H1 (cell line): ENCODE data around the gene SLIT3. TPM values are rescaled to one million over a fixed set of nuclear protein-coding genes. Genes with fewer than 3 reads are reported as not detected.
A peak's percentile ranks its signal among the peaks of the same experiment; 100 is the strongest.

Experiments used
- CTCF ChIA-PET: fragments of 300-600 bp; sonication (Branson Sonifier 250); formaldehyde crosslinking; loops from one replicate; lab custom pipeline; 2021; ENCODE audit not compliant: partially characterized antibody; lab: Charles Lee
- POLR2A ChIA-PET: fragments of 300-600 bp; sonication (Branson Sonifier 250); formaldehyde crosslinking; loops from one replicate; lab custom pipeline; 2021; ENCODE audit warnings: inconsistent platforms; ENCODE audit not compliant: partially characterized antibody; lab: Charles Lee
- DNase-seq, 2 experiments: peaks; one replicate each; pipeline versions ENCODE4 v3.0.0 to v3.0.0-alpha.2; 2010 to 2022; ENCODE audit warnings: low spot score in 2 of 2, low read depth in 1 of 2, mixed read lengths in 1 of 2
- FAIRE-seq: peaks from 2 replicates; lab custom pipeline; 2011; peaks lifted over from hg19 to GRCh38; lab: Jason Lieb, UNC
- H2AFZ ChIP-seq: 2 replicates; pipeline ENCODE4 v1.8.1; 2012; ENCODE audit warnings: low read length, inconsistent platforms
- H2AK5ac ChIP-seq: 2 replicates; pipeline ENCODE4 v1.6.1; 2013; ENCODE audit warnings: low read depth, low read length
- H2BK120ac ChIP-seq: replicated peaks from 2 replicates; pipeline ENCODE3; 2013; ENCODE audit warnings: low read depth, low read length, inconsistent platforms
- H2BK12ac ChIP-seq: 2 replicates; pipeline ENCODE4 v1.6.1; 2013; ENCODE audit warnings: low read depth, low read length
- H2BK15ac ChIP-seq: 2 replicates; pipeline ENCODE4 v1.6.1; 2013; ENCODE audit warnings: low read length
- H2BK20ac ChIP-seq: 2 replicates; pipeline ENCODE4 v1.6.1; 2013; ENCODE audit warnings: low read length
- H2BK5ac ChIP-seq: 2 replicates; pipeline ENCODE4 v1.6.1; 2013; ENCODE audit warnings: low read depth, low read length
- H3K14ac ChIP-seq: 2 replicates; pipeline ENCODE4 v1.6.1; 2013; ENCODE audit warnings: inconsistent platforms; ENCODE audit not compliant: insufficient read length
- H3K18ac ChIP-seq: 2 replicates; pipeline ENCODE4 v1.6.1; 2013; ENCODE audit warnings: low read length; ENCODE audit errors: extremely low read depth
- H3K23ac ChIP-seq: 2 replicates; pipeline ENCODE4 v1.6.1; 2013; ENCODE audit warnings: inconsistent platforms; ENCODE audit not compliant: insufficient read length
- H3K23me2 ChIP-seq: 2 replicates; pipeline ENCODE4 v1.6.1; 2013; ENCODE audit warnings: low read depth, low read length
- H3K27ac ChIP-seq: 2 replicates; pipeline ENCODE4 v1.6.1; 2011; ENCODE audit warnings: low read depth, low read length, inconsistent platforms
- H3K27me3 ChIP-seq, 4 experiments: replicated peaks in 1 of 4; 1 replicate in 1 of 4; 2 replicates in 3 of 4; pipeline versions ENCODE4 v1.6.1 to v1.8.1; 2011 to 2013; ENCODE audit warnings: low read length in 3 of 4, mild to moderate bottlenecking in 3 of 4, inconsistent platforms in 2 of 4, mixed read lengths in 2 of 4, moderate library complexity in 1 of 4; ENCODE audit not compliant: control insufficient read depth in 3 of 4, insufficient read depth in 3 of 4; ENCODE audit errors: extremely low read depth in 1 of 4
- H3K36me3 ChIP-seq, 4 experiments: 2 replicates each; pipeline versions ENCODE4 v1.6.1 to v1.8.1; 2011 to 2013; ENCODE audit warnings: mild to moderate bottlenecking in 4 of 4, low read length in 3 of 4, moderate library complexity in 2 of 4, control low read depth in 1 of 4, inconsistent platforms in 1 of 4; ENCODE audit not compliant: insufficient read depth in 4 of 4, control insufficient read depth in 2 of 4
- H3K4ac ChIP-seq: replicated peaks from 2 replicates; pipeline ENCODE3; 2013; ENCODE audit warnings: low read length, low read depth, mixed read lengths, inconsistent platforms; ENCODE audit not compliant: insufficient read length
- H3K4me1 ChIP-seq, 4 experiments: replicated peaks in 1 of 4; 1 replicate in 1 of 4; 2 replicates in 3 of 4; pipeline versions ENCODE4 v1.6.1 to v1.8.1; 2011 to 2013; ENCODE audit warnings: low read length in 3 of 4, inconsistent platforms in 2 of 4, mixed read lengths in 1 of 4; ENCODE audit not compliant: insufficient read depth in 4 of 4, control insufficient read depth in 3 of 4
- H3K4me2 ChIP-seq, 2 experiments: 2 replicates each; pipeline versions ENCODE4 v1.6.1 to v1.8.1; 2011 to 2013; ENCODE audit warnings: low read depth in 2 of 2, low read length in 2 of 2, control low read depth in 1 of 2, inconsistent platforms in 1 of 2, mild to moderate bottlenecking in 1 of 2; ENCODE audit not compliant: insufficient read depth in 1 of 2
- H3K4me3 ChIP-seq, 4 experiments: fragments of 200-600, 300-600 bp in 1 of 4; sonication (generic), shearing (Covaris generic), sonication (Bioruptor Twin) in 1 of 4; 2 replicates each; pipeline versions ENCODE4 v1.5.1 to v1.8.1; 2011 to 2016; ENCODE audit warnings: low read length in 4 of 4, low read depth in 3 of 4, control low read depth in 2 of 4, inconsistent platforms in 2 of 4, mild to moderate bottlenecking in 2 of 4, mixed read lengths in 1 of 4, moderate library complexity in 1 of 4; ENCODE audit not compliant: insufficient read depth in 2 of 4; ENCODE audit errors: extremely low read depth in 1 of 4
- H3K56ac ChIP-seq: replicated peaks from 2 replicates; pipeline ENCODE3; 2013; ENCODE audit warnings: low read depth, mild to moderate bottlenecking, mixed read lengths, low read length, inconsistent platforms; ENCODE audit not compliant: insufficient read length
- H3K79me1 ChIP-seq: 2 replicates; pipeline ENCODE4 v1.6.1; 2013; ENCODE audit warnings: low read depth, low read length, control low read depth
- H3K79me2 ChIP-seq, 2 experiments: 2 replicates each; pipeline versions ENCODE4 v1.6.1 to v1.8.1; 2012 to 2013; ENCODE audit warnings: low read length in 2 of 2, mild to moderate bottlenecking in 2 of 2, inconsistent platforms in 1 of 2; ENCODE audit not compliant: insufficient read depth in 2 of 2, control insufficient read depth in 1 of 2
- H3K9ac ChIP-seq, 4 experiments: replicated peaks in 1 of 4; 1 replicate in 1 of 4; 2 replicates in 3 of 4; pipeline versions ENCODE4 v1.6.1 to v1.8.1; 2011 to 2013; ENCODE audit warnings: low read depth in 3 of 4, low read length in 3 of 4, control low read depth in 2 of 4, mild to moderate bottlenecking in 2 of 4, moderate library complexity in 2 of 4, inconsistent platforms in 1 of 4; ENCODE audit errors: extremely low read depth in 1 of 4
- H3K9me3 ChIP-seq, 2 experiments: 2 replicates each; pipeline versions ENCODE4 v1.6.1 to v1.8.1; 2012 to 2013; ENCODE audit warnings: mild to moderate bottlenecking in 2 of 2, moderate library complexity in 2 of 2, control low read depth in 1 of 2, inconsistent platforms in 1 of 2, low read depth in 1 of 2, low read length in 1 of 2, mixed read lengths in 1 of 2; ENCODE audit not compliant: insufficient read depth in 2 of 2
- H4K20me1 ChIP-seq, 2 experiments: replicated peaks in 1 of 2; 2 replicates each; pipeline versions ENCODE3 to v1.8.1; 2011 to 2013; ENCODE audit warnings: inconsistent platforms in 2 of 2, low read length in 2 of 2, mild to moderate bottlenecking in 1 of 2; ENCODE audit not compliant: insufficient read depth in 2 of 2, control insufficient read depth in 1 of 2
- H4K5ac ChIP-seq: 2 replicates; pipeline ENCODE4 v1.6.1; 2013; ENCODE audit warnings: low read length, low read depth, mixed read lengths, inconsistent platforms; ENCODE audit not compliant: insufficient read length
- H4K8ac ChIP-seq: 2 replicates; pipeline ENCODE4 v1.8.0; 2013; ENCODE audit warnings: mild to moderate bottlenecking, moderate library complexity, low read length, inconsistent platforms; ENCODE audit not compliant: insufficient read depth; ENCODE audit errors: extremely low read depth
- H4K91ac ChIP-seq: replicated peaks from 2 replicates; pipeline ENCODE3; 2013; ENCODE audit warnings: low read length, mixed read lengths, inconsistent platforms; ENCODE audit not compliant: insufficient read length
- HDAC2 ChIP-seq, 2 experiments: fragments of 300-600 bp in 1 of 2; sonication (generic) in 1 of 2; IDR thresholded peaks; 2 replicates each; pipeline ENCODE4 v1.6.1; 2011 to 2012; ENCODE audit warnings: low read depth in 2 of 2, low read length in 2 of 2, mild to moderate bottlenecking in 2 of 2, moderate library complexity in 2 of 2, borderline replicate concordance in 1 of 2, inconsistent platforms in 1 of 2
- KDM4A ChIP-seq: IDR thresholded peaks from one replicate; pipeline ENCODE4 v1.7.1; 2012; ENCODE audit warnings: low read depth, mild to moderate bottlenecking, moderate library complexity, low read length, inconsistent platforms; ENCODE audit not compliant: severe bottlenecking
- WGBS, 2 experiments: shearing (Covaris generic) in 1 of 2; methylation state at CpG; one replicate each; pipeline versions ENCODE4 v1.1.6 to v1.1.7; 2013 to 2015; ENCODE audit warnings: low lambda C conversion rate in 2 of 2, mixed read lengths in 2 of 2, inconsistent platforms in 1 of 2, low coverage in 1 of 2, missing lambda C conversion rate in 1 of 2; ENCODE audit not compliant: insufficient replicate concordance in 2 of 2, insufficient coverage in 1 of 2, insufficient read length in 1 of 2; ENCODE audit errors: extremely low coverage in 1 of 2, missing lambda C conversion rate in 1 of 2; 5-methylcytosine and 5-hydroxymethylcytosine counted together
- polyA plus RNA-seq, 7 experiments: library from polyadenylated mRNA; depleted of rRNA in 3 of 7; stranded (reverse) in 5 of 7; unstranded in 2 of 7; fragments of >200 nt in 5 of 7; fragments of 200-250 nt in 2 of 7; gene quantifications; 1 replicate in 5 of 7; 2 replicates in 1 of 7; 4 replicates in 1 of 7; pipeline versions ENCODE4 v1.2.1 to v1.2.3, GENCODE V29; 2011 to 2013; ENCODE audit warnings: missing spikeins in 2 of 7, mixed read lengths in 2 of 7
- total RNA-seq: library from RNA; stranded (reverse); fragmentation: NEBNext Ultra II Directional; extraction: Animal tissue kit (Norgen Biotek cat#: 25700); gene quantifications from 2 replicates; pipeline ENCODE4 v1.2.1, GENCODE V29; 2021

SLIT3 gene
- total and polyA plus RNA-seq, 2 of the 8 experiments (the other 6 are each of a cell fraction or from before 2014, with no cell fraction given) = 1.1 to 1.2 TPM

DNA sequence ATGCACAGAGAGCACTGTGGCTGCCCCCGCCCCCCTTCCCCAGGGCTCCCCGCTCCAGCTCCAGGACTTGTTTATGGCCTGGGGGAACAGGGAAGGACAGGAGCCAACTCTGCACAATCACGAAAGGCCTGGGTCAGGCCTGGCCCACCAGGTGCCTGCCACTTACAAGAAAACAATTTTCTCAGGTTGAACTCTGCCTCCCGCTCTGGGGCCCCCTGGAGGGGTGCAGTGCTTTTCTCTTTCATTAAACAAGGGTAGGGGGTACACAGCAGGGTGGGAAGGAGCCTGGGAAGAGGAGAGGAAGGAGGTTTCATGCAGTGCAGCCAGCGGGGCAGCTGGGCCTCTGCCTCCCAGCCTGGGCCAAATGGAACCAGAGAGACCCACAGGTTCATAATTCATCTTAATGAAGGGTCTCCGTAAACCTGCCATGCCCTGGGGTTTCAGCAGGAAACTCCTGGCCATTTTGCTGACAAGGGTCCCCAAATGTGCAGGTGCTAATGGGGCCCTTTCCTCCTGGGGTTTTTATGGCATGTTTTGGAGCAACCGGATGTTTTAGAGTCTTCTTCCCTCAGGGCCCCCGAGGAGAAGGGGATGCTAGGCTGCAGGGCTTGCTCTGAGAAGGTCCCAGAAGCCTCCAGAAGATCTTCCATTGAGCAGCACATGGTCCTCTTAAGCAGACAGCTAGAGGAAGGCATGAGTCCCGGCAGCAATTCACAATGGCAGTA is 219.8 kb downstream of the SLIT3 start:
- H4K91ac ChIP-seq = no peak overlapping the region
- FAIRE-seq = no peak
- H3K9me3 ChIP-seq = no peaks in the 10 kb centered on the region
- DNase-seq = no peak
- peak overlapping the region; percentile 61; the same call in 1 of the 2 replicates for H2BK20ac ChIP-seq
- no peak overlapping the region for H2BK15ac ChIP-seq
- H2BK12ac ChIP-seq = no peak overlapping the region
- H3K18ac ChIP-seq = peak overlapping the region; percentile 73; the same call in 1 of the 2 replicates
- ChIA-PET POLR2A (interaction anchor here (1.4 kb wide), 1 partner anchor 14 kb away, joined by 4 read pairs; no protein-coding TSS in a partner anchor), CTCF (interaction anchor here (1.4 kb wide), 1 partner anchor 49 kb away, joined by 3 read pairs; no protein-coding TSS in a partner anchor)
- no peak overlapping the region for H2BK120ac ChIP-seq
- H3K4me1 ChIP-seq = peaks cover 7 to 28% (median 17%) of the 10 kb centered on the region in 4 experiments
- H3K4me2 ChIP-seq = no peak overlapping the region
- no peak overlapping the region for H3K4me3 ChIP-seq
- H3K9ac ChIP-seq = no peak overlapping the region
- no peak overlapping the region for H3K27ac ChIP-seq
- no peak overlapping the region for H3K23ac ChIP-seq
- no peak overlapping the region for H2AFZ ChIP-seq
- H3K79me1 ChIP-seq = no peaks in the 10 kb centered on the region
- TF ChIP-seq HDAC2 (IDR thresholded peaks at IDR 0.05; ENCODE audit: borderline replicate concordance in 1 of 2, low read depth in 2 of 2, low read length in 2 of 2) = no peak
- peak; percentile 22 for TF ChIP-seq KDM4A
- no peaks in the 10 kb centered on the region for H3K36me3 ChIP-seq
- H4K20me1 ChIP-seq = no peaks in the 10 kb centered on the region
- WGBS, 2 experiments = 77% methylated on average over 6 of the region's 9 CpGs; no CpG with 5 or more reads in 1 of the 2 experiments
- H3K4ac ChIP-seq = no peak overlapping the region
- no peaks in the 10 kb centered on the region; the same call in 1 of the 2 replicates for H3K23me2 ChIP-seq
- no peak overlapping the region for H3K14ac ChIP-seq
- H3K79me2 ChIP-seq = no peaks in the 10 kb centered on the region
- no peak overlapping the region for H2BK5ac ChIP-seq
- H2AK5ac ChIP-seq = no peak overlapping the region
- no peak overlapping the region for H3K56ac ChIP-seq
- H3K27me3 ChIP-seq = no peaks in the 10 kb centered on the region; a peak in 2 of 7 replicates
- H4K8ac ChIP-seq = no peak overlapping the region
- no peak overlapping the region for H4K5ac ChIP-seq
